ENCODE measurements around the gene OLFM2.

DNA sequence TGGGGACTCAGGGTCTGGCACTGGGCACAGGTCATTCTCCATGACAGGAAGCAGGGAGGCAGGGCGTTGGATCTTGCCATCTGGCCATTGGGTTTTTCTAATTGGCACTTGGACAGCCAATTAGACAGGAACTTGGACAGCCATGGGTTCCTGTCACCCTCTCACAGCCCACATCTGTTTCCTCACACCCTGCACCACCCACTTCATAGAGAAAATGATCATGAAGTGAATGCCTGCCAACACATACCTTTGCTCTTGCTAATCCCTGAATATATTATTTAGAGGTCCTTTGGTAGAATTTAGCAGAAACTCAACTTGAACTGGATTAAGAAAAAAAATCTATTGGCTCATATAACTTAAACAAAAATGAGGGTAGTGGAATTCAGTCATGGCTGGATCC lies 4.9 kb upstream of the OLFM2 start:
- TF ChIP-seq EP300 (IDR thresholded peaks at IDR 0.05) (no peak), POLR2A (IDR thresholded peaks at IDR 0.05) (no peak)
- TF ChIP-seq, protein P1, sequence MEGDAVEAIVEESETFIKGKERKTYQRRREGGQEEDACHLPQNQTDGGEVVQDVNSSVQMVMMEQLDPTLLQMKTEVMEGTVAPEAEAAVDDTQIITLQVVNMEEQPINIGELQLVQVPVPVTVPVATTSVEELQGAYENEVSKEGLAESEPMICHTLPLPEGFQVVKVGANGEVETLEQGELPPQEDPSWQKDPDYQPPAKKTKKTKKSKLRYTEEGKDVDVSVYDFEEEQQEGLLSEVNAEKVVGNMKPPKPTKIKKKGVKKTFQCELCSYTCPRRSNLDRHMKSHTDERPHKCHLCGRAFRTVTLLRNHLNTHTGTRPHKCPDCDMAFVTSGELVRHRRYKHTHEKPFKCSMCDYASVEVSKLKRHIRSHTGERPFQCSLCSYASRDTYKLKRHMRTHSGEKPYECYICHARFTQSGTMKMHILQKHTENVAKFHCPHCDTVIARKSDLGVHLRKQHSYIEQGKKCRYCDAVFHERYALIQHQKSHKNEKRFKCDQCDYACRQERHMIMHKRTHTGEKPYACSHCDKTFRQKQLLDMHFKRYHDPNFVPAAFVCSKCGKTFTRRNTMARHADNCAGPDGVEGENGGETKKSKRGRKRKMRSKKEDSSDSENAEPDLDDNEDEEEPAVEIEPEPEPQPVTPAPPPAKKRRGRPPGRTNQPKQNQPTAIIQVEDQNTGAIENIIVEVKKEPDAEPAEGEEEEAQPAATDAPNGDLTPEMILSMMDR (IDR thresholded peaks at IDR 0.05), result no peak

Data from suprapubic skin (tissue), 3 donors.